Calu3 (cell line): ENCODE measurements around the gene ZEB2. TPM values are rescaled to one million over a fixed set of nuclear protein-coding genes. Genes with fewer than 3 reads are reported as not detected.

Experiments used
- BruUV-seq: library from RNA; stranded (reverse); fragments of 400-500 nt; replicated peaks from 2 replicates; lab custom pipeline; 2021; lab: Mats Ljungman, UMichigan
- CTCF ChIA-PET: fragments of 300-600 bp; sonication (Branson Sonifier 250); formaldehyde crosslinking; loops from one replicate; lab custom pipeline; 2022; ENCODE audit warnings: antibody characterized with exemption; lab: Charles Lee
- DNase-seq: peaks from one replicate; pipeline ENCODE4 v3.0.0; 2022
- H3K27ac Mint-ChIP-seq: one replicate; pipeline ENCODE4 v1.8.0; 2022; ENCODE audit warnings: mixed read lengths; ENCODE audit not compliant: unreplicated experiment
- H3K27me3 Mint-ChIP-seq: one replicate; pipeline ENCODE4 v1.8.0; 2022; ENCODE audit warnings: mixed read lengths; ENCODE audit not compliant: unreplicated experiment
- H3K36me3 Mint-ChIP-seq: one replicate; pipeline ENCODE4 v1.8.0; 2022; ENCODE audit warnings: mild to moderate bottlenecking, moderate library complexity, mixed read lengths; ENCODE audit not compliant: insufficient read depth, unreplicated experiment
- H3K4me1 Mint-ChIP-seq: one replicate; pipeline ENCODE4 v1.8.0; 2022; ENCODE audit warnings: mild to moderate bottlenecking, low read depth, mixed read lengths; ENCODE audit not compliant: unreplicated experiment
- H3K4me3 Mint-ChIP-seq: one replicate; pipeline ENCODE4 v1.8.0; 2022; ENCODE audit warnings: mild to moderate bottlenecking, low read depth, moderate library complexity, mixed read lengths; ENCODE audit not compliant: unreplicated experiment
- H3K9me3 Mint-ChIP-seq: one replicate; pipeline ENCODE4 v1.8.0; 2022; ENCODE audit warnings: low read depth, mixed read lengths; ENCODE audit not compliant: unreplicated experiment
- intact Hi-C: fragments of 100-400 bp; cut with micrococcal nuclease; formaldehyde crosslinking; loops from one replicate; pipeline ENCODE4 v1.10.0; 2022; ENCODE audit not compliant: unreplicated experiment
- total RNA-seq: library from RNA; stranded (reverse); gene quantifications from 2 replicates; pipeline ENCODE4 v1.2.3, GENCODE V29; 2022
- TF ChIP-seq, protein P1 (sequence below): fragments of 200-600 bp; IDR thresholded peaks from one replicate; pipeline ENCODE4 v1.8.0; 2022; ENCODE audit warnings: antibody characterized with exemption; ENCODE audit not compliant: unreplicated experiment

ZEB2 gene
- total RNA-seq, 1 experiment from 2014 or later = 0.97 TPM

GRCh38 chr2:144411473-144411872 lies 108.4 kb downstream of the ZEB2 start:
- DNase-seq = no peak
- BruUV-seq = no TSS peak
- H3K4me1 Mint-ChIP-seq = no peaks in the 10 kb centered on the region
- no peak overlapping the region for H3K27ac Mint-ChIP-seq
- H3K36me3 Mint-ChIP-seq = no peaks in the 10 kb centered on the region
- TF ChIP-seq, protein P1, sequence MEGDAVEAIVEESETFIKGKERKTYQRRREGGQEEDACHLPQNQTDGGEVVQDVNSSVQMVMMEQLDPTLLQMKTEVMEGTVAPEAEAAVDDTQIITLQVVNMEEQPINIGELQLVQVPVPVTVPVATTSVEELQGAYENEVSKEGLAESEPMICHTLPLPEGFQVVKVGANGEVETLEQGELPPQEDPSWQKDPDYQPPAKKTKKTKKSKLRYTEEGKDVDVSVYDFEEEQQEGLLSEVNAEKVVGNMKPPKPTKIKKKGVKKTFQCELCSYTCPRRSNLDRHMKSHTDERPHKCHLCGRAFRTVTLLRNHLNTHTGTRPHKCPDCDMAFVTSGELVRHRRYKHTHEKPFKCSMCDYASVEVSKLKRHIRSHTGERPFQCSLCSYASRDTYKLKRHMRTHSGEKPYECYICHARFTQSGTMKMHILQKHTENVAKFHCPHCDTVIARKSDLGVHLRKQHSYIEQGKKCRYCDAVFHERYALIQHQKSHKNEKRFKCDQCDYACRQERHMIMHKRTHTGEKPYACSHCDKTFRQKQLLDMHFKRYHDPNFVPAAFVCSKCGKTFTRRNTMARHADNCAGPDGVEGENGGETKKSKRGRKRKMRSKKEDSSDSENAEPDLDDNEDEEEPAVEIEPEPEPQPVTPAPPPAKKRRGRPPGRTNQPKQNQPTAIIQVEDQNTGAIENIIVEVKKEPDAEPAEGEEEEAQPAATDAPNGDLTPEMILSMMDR = no peak
- H3K4me3 Mint-ChIP-seq = no peak overlapping the region
- no peaks in the 10 kb centered on the region for H3K9me3 Mint-ChIP-seq
- CTCF ChIA-PET = no interaction called here
- H3K27me3 Mint-ChIP-seq = no peaks in the 10 kb centered on the region
- intact Hi-C loops = no loop called here

GRCh38 chr2:144409241-144409640 lies 110.7 kb downstream of the ZEB2 start:
- TF ChIP-seq, protein P1 = no peak
- intact Hi-C loops = no loop called here
- no TSS peak for BruUV-seq

DNA sequence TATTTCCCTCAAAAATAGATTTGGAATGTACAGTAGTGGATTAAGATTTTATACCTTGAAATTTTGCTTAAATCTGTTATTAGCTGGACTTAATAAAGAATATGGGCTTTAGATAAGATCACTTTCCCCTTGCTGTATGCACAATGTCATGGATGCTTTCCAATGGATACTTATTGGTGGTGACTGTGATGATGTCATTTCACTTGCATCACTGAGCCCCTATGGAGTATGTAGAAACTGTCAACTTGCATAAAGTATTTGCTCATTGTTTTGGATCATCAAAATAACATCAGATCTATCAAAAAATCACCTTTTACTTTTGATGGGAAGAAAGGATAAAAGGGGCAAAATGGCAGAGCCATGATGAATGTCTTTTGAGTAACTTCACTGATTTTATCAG lies 112.7 kb downstream of the ZEB2 start:
- no peak overlapping the region for H3K27ac Mint-ChIP-seq
- DNase-seq = no peak
- H3K4me1 Mint-ChIP-seq = no peaks in the 10 kb centered on the region
- no peaks in the 10 kb centered on the region for H3K36me3 Mint-ChIP-seq
- no TSS peak for BruUV-seq
- TF ChIP-seq, protein P1 = no peak
- intact Hi-C loops = no loop called here
- no peak overlapping the region for H3K4me3 Mint-ChIP-seq
- H3K9me3 Mint-ChIP-seq = no peaks in the 10 kb centered on the region
- H3K27me3 Mint-ChIP-seq = no peaks in the 10 kb centered on the region
- CTCF ChIA-PET = interaction anchor here (0.5 kb wide), 1 partner anchor 13 kb away, joined by 6 read pairs; no protein-coding TSS in a partner anchor

More at GRCh38 chr2:144409241-144409640, 110.7 kb downstream of the ZEB2 start:
- H3K36me3 Mint-ChIP-seq = no peaks in the 10 kb centered on the region
- no peak overlapping the region for H3K4me3 Mint-ChIP-seq
- H3K27me3 Mint-ChIP-seq = no peaks in the 10 kb centered on the region
- CTCF ChIA-PET = no interaction called here
- H3K9me3 Mint-ChIP-seq = no peaks in the 10 kb centered on the region
- H3K27ac Mint-ChIP-seq = no peak overlapping the region
- no peak for DNase-seq
- no peaks in the 10 kb centered on the region for H3K4me1 Mint-ChIP-seq

- H3K4me1 Mint-ChIP-seq = no peaks in the 10 kb centered on the region
- H3K27ac Mint-ChIP-seq = no peak overlapping the region
- CTCF ChIA-PET = no interaction called here
- H3K36me3 Mint-ChIP-seq = no peaks in the 10 kb centered on the region
- H3K9me3 Mint-ChIP-seq = no peaks in the 10 kb centered on the region
- TF ChIP-seq, protein P1 = no peak
- no peaks in the 10 kb centered on the region for H3K27me3 Mint-ChIP-seq
- DNase-seq = no peak
- BruUV-seq = no TSS peak
- intact Hi-C loops = no loop called here
- H3K4me3 Mint-ChIP-seq = no peak overlapping the region
Observed at GRCh38 chr2:144405982-144406788, 113.7 kb downstream of the ZEB2 start.
